Kidney tubule cell (primary cell): ENCODE results near the gene ZSWIM5.
"Not testable (repeated sequence)": the region's sequence is repeated elsewhere in the genome, so short reads cannot be mapped to it uniquely, and the experiment has no call there.

Source experiments
- DNase-seq: peaks from one replicate; pipeline ENCODE4 v3.0.0-alpha.2; 2018; ENCODE audit warnings: low spot score

ZSWIM5 gene

GRCh38 chr1:45141247-45142003, 65.0 kb downstream of the ZSWIM5 start:
- DNase-seq: no peak

- no peak for DNase-seq
These were observed 69.4 kb downstream of the ZSWIM5 start for GRCh38 chr1:45136984-45137383.

GRCh38 chr1:45135316-45135715, 71.1 kb downstream of the ZSWIM5 start:
- DNase-seq: no peak

GRCh38 chr1:45134461-45134873, 71.9 kb downstream of the ZSWIM5 start:
- peak; percentile 44 for DNase-seq

GRCh38 chr1:45132719-45133118, 73.7 kb downstream of the ZSWIM5 start:
- DNase-seq: not testable (repeated sequence)

- DNase-seq: no peak
These were observed 83.0 kb downstream of the ZSWIM5 start for GRCh38 chr1:45123358-45123757.

- DNase-seq: no peak
These were observed 83.7 kb downstream of the ZSWIM5 start for GRCh38 chr1:45122724-45123123.

- DNase-seq: no peak
These were observed 88.6 kb downstream of the ZSWIM5 start for GRCh38 chr1:45117766-45118165.

GRCh38 chr1:45116820-45117219, 89.6 kb downstream of the ZSWIM5 start:
- no peak for DNase-seq

GRCh38 chr1:45116340-45116739, 90.1 kb downstream of the ZSWIM5 start:
- DNase-seq: no peak

- DNase-seq: not testable (repeated sequence)
These were observed 91.2 kb downstream of the ZSWIM5 start for GRCh38 chr1:45115198-45115597.

GRCh38 chr1:45112661-45113060, 93.7 kb downstream of the ZSWIM5 start:
- no peak for DNase-seq

GRCh38 chr1:45111239-45111638, 95.2 kb downstream of the ZSWIM5 start:
- DNase-seq: no peak

GRCh38 chr1:45107782-45108181, 98.6 kb downstream of the ZSWIM5 start:
- no peak for DNase-seq

GRCh38 chr1:45106864-45107263, 99.5 kb downstream of the ZSWIM5 start:
- peak; percentile 4 for DNase-seq

- DNase-seq: not testable (repeated sequence)
These were observed 100.3 kb downstream of the ZSWIM5 start for GRCh38 chr1:45106156-45106545.

- not testable (repeated sequence) for DNase-seq
These were observed 100.8 kb downstream of the ZSWIM5 start for GRCh38 chr1:45105486-45106155.

- DNase-seq: peak; percentile 11
These were observed 102.9 kb downstream of the ZSWIM5 start for GRCh38 chr1:45103534-45103933.

- no peak for DNase-seq
These were observed 104.5 kb downstream of the ZSWIM5 start for GRCh38 chr1:45101947-45102346.

- DNase-seq: not testable (repeated sequence)
These were observed 104.9 kb downstream of the ZSWIM5 start for GRCh38 chr1:45101528-45101927.

GRCh38 chr1:45097944-45098343, 108.5 kb downstream of the ZSWIM5 start:
- peak; percentile 33 for DNase-seq

- no peak for DNase-seq
These were observed 109.3 kb downstream of the ZSWIM5 start for GRCh38 chr1:45097079-45097478.

GRCh38 chr1:45095450-45095849, 111.0 kb downstream of the ZSWIM5 start:
- no peak for DNase-seq

GRCh38 chr1:45094371-45094770, 112.0 kb downstream of the ZSWIM5 start:
- DNase-seq: not testable (repeated sequence)
